Esophagus squamous epithelium (tissue), 5 donors: Measurements from ENCODE around the gene PLEKHO1. TPM values are rescaled to one million over a fixed set of nuclear protein-coding genes. Genes with fewer than 3 reads are reported as not detected.

Experiments
- DNase-seq: peaks from one replicate; lab custom pipeline; 2025; lab: John Stamatoyannopoulos, UW
- H3K27ac ChIP-seq, 4 donors: fragments of 200-600 bp; sonication (generic); one replicate each; pipeline ENCODE4 v1.5.1; 2016 to 2019; ENCODE audit warnings: mild to moderate bottlenecking in 1 of 4
- H3K27me3 ChIP-seq, 4 donors: fragments of 200-600 bp; sonication (generic); 1 replicate in 3 of 4; 2 replicates in 1 of 4; pipeline versions ENCODE4 v1.5.1 to v1.6.0; 2017 to 2021; ENCODE audit warnings: antibody characterized with exemption in 1 of 4
- H3K36me3 ChIP-seq, 3 donors: fragments of 200-600 bp; sonication (generic); one replicate each; pipeline ENCODE4 v1.5.1; 2016 to 2019
- H3K4me1 ChIP-seq, 3 donors: fragments of 200-600 bp; sonication (generic); one replicate each; pipeline ENCODE4 v1.5.1; 2017 to 2019
- H3K4me3 ChIP-seq, 4 donors: fragments of 200-600 bp; sonication (generic); 1 replicate in 3 of 4; 2 replicates in 1 of 4; pipeline ENCODE4 v1.5.1; 2016 to 2019; ENCODE audit warnings: mild to moderate bottlenecking in 2 of 4, moderate library complexity in 1 of 4
- H3K9me3 ChIP-seq, 3 donors: fragments of 200-600 bp; sonication (generic); one replicate each; pipeline ENCODE4 v1.5.1; 2016 to 2019
- CTCF ChIP-seq, 6 experiments: fragments of 450-650 bp in 4 of 6; fragments of 200-600 bp in 2 of 6; sonication (generic) in 2 of 6; IDR thresholded peaks; one replicate each; pipeline ENCODE4 v1.5.1; 2016 to 2019; ENCODE audit warnings: antibody characterized with exemption in 6 of 6, mild to moderate bottlenecking in 4 of 6, moderate library complexity in 4 of 6
- POLR2A ChIP-seq, 4 donors: fragments of 450-650 bp; IDR thresholded peaks; one replicate each; pipeline ENCODE4 v1.6.1; 2017; ENCODE audit warnings: antibody characterized with exemption in 4 of 4, mild to moderate bottlenecking in 4 of 4, moderate library complexity in 3 of 4
- WGBS, 2 donors: methylation state at CpG; one replicate each; pipeline ENCODE4 v1.1.5; 2018; 5-methylcytosine and 5-hydroxymethylcytosine counted together
- intact Hi-C: fragments of 100-400 bp; cut with DNase I; formaldehyde crosslinking; loops from one replicate; pipeline ENCODE4 v1.15.0; 2022
- total RNA-seq, 4 donors: library from RNA; depleted of rRNA; stranded (reverse); fragments of >200 nt; gene quantifications; one replicate each; pipeline ENCODE4 v1.1.0, GENCODE V29; 2016
- donor health status: DM: yes; HTN: yes; CAD: no.

PLEKHO1 gene
- total RNA-seq, 4 donors from 2014 or later, result 6.0 to 46.9 (median 13.3) TPM

DNA sequence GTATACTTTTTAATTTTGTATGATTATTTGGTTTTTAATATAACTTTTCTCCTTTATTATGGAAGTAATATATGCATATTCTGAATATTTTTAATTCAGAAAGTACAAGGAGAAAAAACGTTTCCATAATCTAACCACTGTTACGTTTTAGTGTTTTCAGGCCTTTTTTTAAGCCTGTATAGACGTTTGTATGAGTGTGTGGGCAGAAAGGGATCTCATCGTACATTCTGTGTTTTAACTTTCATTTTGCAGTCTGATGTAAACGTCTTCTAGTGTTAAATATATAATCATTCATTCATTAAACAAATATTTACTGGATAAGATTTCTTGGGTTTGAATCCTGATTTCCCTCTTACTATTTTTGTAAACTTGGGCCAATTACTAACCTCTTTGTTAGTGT lies 38.0 kb upstream of the PLEKHO1 start:
- no peak for TF ChIP-seq POLR2A (IDR thresholded peaks at IDR 0.05)
- TF ChIP-seq CTCF (IDR thresholded peaks at IDR 0.05), result no peak
- Histone ChIP-seq H3K4me3 (no peak overlapping the region), H3K9me3 (peaks cover 0 to 6% (median 0%) of the 10 kb centered on the region in 3 donors), H3K36me3 (peaks cover 0 to 33% (median 0%) of the 10 kb centered on the region in 3 donors), H3K27ac (peak overlapping the region in 1 of 4 donors; percentile 25), H3K27me3 (no peaks in the 10 kb centered on the region), H3K4me1 (no peaks in the 10 kb centered on the region)
- no peak for DNase-seq
- intact Hi-C loops, result no loop called here
- 56 to 66% methylated on average over 5 of the region's 5 CpGs for WGBS, 2 donors

DNA sequence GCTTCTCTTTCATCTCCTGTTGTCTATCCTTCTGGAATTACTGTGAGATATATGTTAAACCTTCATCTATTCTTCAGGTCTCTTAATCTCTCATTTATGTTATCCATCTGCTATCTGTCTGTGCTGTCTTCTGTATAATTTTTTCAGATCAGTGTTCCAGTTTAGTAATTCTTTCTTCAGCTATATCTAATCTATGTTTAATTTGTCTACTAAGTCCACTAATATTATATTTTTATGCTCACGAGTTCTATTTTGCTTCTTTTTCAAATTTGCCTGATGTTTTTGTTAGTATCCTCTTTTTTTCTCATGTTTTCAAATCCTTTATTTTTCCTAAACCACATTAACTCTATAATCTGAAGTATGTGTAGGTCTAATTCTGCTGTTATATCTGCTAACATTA lies 34.6 kb upstream of the PLEKHO1 start:
- intact Hi-C loops, result no loop called here
- Histone ChIP-seq H3K36me3 (peaks cover 0 to 31% (median 0%) of the 10 kb centered on the region in 3 donors), H3K4me1 (no peaks in the 10 kb centered on the region), H3K4me3 (no peak overlapping the region), H3K9me3 (peaks cover 0 to 6% (median 0%) of the 10 kb centered on the region in 3 donors), H3K27me3 (no peaks in the 10 kb centered on the region), H3K27ac (no peak overlapping the region)
- no peak for DNase-seq
- WGBS, 2 donors, result 94 to 96% methylated on average over 1 of the region's 1 CpG
- TF ChIP-seq POLR2A (IDR thresholded peaks at IDR 0.05) (no peak), CTCF (IDR thresholded peaks at IDR 0.05) (no peak)

DNA sequence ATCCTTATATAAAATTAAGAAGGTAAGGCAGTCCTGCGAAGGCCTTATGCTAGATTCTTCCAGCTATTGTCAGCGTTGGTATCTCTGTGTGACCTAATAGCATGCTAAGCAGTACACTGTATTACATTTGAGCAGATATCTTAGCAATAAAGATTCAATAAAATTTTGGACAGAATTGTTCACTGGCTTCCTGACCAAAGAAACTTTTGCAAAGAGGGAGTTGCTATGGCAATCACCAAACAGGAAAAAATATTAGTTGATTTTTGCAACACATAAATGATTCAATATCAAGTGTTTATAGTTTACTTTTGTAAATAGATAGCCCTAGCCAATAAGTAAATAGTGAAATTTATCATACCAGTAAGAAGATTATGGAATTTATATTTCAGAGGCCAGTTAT lies 31.0 kb upstream of the PLEKHO1 start:
- Histone ChIP-seq H3K27me3 (no peaks in the 10 kb centered on the region), H3K36me3 (peaks cover 0 to 24% (median 0%) of the 10 kb centered on the region in 3 donors), H3K27ac (no peak overlapping the region), H3K4me1 (no peaks in the 10 kb centered on the region), H3K4me3 (no peak overlapping the region), H3K9me3 (peaks cover 0 to 6% (median 0%) of the 10 kb centered on the region in 3 donors)
- 73 to 96% methylated on average over 2 of the region's 2 CpGs for whole genome bisulfite sequencing, 2 donors
- TF ChIP-seq CTCF (IDR thresholded peaks at IDR 0.05) (no peak), POLR2A (IDR thresholded peaks at IDR 0.05) (no peak)
- intact Hi-C loops, result no loop called here
- DNase-seq, result no peak

GRCh38 chr1:150121236-150121862 lies 28.4 kb upstream of the PLEKHO1 start:
- TF ChIP-seq CTCF (IDR thresholded peaks at IDR 0.05), result no peak
- no peak for TF ChIP-seq POLR2A (IDR thresholded peaks at IDR 0.05)
- Histone ChIP-seq H3K4me1 (no peaks in the 10 kb centered on the region), H3K36me3 (peaks cover 0 to 21% (median 0%) of the 10 kb centered on the region in 3 donors), H3K4me3 (no peak overlapping the region), H3K9me3 (no peaks in the 10 kb centered on the region), H3K27ac (no peak overlapping the region), H3K27me3 (no peaks in the 10 kb centered on the region)
- DNase-seq, result no peak
- WGBS, 2 donors, result 23 to 50% methylated on average over 1 of the region's 1 CpG
- intact Hi-C loops, result no loop called here

DNA sequence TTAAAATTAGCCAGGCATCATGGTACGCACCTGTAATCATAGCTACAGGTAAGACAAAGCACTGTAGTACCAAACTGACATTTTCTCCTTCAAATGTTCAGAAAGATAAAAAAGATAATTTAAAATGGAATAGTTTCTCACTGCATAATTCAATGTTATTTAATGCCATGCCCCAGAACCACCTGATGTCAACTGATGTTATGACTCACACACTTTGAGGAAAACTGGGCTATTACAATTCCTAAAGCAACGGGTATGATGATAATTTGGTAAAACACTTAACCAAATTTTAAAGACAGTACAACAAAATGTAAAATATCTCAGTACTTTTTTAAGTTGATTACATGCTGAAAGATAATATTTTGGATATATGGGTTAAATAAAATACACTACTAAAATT lies 22.9 kb upstream of the PLEKHO1 start:
- Histone ChIP-seq H3K27ac (no peak overlapping the region), H3K36me3 (peaks cover 0 to 24% (median 0%) of the 10 kb centered on the region in 3 donors), H3K9me3 (no peaks in the 10 kb centered on the region), H3K27me3 (no peaks in the 10 kb centered on the region), H3K4me1 (no peaks in the 10 kb centered on the region), H3K4me3 (no peak overlapping the region)
- no peak for DNase-seq
- intact Hi-C loops, result no loop called here
- WGBS, 2 donors, result 78 to 88% methylated on average over 2 of the region's 2 CpGs
- no peak for TF ChIP-seq CTCF (IDR thresholded peaks at IDR 0.05)
- TF ChIP-seq POLR2A (IDR thresholded peaks at IDR 0.05), result no peak
